GM04503 (cell line): ENCODE data around the gene ZCCHC10.
"Not testable (repeated sequence)": the region's sequence is repeated elsewhere in the genome, so short reads cannot be mapped to it uniquely, and the experiment has no call there.

Experiments
- DNase-seq: peaks from one replicate; pipeline ENCODE4 v3.0.0-alpha.2; 2012; ENCODE audit warnings: low read depth

ZCCHC10 gene

GRCh38 chr5:133025804-133026663 is at the start of gene ZCCHC10:
Gene ZCCHC10, minus strand, starts transcription at chr5:133026549. Its CDS starts 12 bp downstream, at chr5:133026537.
- no peak for DNase-seq

DNA sequence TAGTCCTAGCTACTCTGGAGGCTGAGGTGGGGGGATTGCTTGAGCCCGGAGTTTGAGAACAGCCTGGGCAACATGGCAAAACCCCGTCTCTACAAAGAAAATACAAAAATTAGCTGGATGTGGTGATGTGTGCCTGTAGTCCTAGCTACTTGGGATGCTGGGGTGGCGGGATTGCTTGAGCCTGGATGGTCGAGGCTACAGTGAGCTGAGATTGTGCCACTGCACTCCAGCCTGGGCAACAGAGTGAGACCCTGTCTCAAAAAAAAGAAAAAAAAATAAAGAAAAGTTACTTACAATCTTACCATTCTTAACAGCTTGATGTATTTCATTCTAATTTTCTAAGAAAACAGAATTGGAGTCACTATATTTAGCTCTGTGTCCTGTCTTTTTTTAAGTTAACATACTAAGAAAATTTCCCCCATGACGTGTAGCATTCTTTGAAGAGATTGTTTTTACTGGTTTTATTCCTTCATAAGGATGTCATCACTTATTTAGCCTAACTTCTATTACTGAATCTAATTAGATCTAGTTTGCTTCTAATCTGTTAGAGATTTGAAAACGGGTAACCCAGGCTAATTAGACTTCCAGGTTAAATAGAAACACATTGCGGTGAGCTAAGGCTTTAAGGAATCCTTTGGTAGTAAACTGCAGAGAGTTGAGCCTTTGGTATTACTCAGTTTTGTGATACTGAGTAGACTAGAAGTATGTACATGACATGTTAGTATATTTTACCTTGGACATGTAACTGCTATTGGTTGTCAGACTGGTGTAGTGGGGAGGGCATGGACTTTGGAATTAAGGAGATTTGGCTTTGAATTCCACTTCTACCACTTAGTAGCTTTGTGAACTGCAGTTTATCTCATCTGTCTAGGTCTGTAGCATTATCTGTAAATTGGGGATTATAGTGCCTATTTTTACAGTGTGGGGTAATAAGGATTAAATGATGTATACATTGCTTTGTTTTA is 49.5 kb upstream of the ZCCHC10 start:
- peak; percentile 44 for DNase-seq

DNA sequence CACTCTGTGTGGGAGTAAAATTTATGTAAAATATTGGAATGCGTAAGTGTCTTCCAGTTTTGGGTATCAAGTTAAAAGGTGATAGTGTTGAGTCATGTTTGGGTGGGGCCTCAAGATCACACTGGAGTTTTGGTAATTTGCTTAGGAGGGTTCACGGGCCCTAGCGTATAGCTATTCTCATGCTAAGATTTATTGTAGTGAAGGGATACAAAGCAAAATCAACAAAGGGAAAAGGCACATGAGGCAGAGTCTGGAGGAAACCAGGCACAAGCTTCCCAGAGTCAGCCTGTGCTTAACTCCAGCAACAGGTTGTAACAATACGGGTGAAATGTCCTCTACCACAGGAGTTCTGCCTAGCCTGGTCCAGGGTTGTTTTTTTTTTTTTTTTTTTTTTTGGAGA is 45.7 kb upstream of the ZCCHC10 start:
- DNase-seq = no peak

DNA sequence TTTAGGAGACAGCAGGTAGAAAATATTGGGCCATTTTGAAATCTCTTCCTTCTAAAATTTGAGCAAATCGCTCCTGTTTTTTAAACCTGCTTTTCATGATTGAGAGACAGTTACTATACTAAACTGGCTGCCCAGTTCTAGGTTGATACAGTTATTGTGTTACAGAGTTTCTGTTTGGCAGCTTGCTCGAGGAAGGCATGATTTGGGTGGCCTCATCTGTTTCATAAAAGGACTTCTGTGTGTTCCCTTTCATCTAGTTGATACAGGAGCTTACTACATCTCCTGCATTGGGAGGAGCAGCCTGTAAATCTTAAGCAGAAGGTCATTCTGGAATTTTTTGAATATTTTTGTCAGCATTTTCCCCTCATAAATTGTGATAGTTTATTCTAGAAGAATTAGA is 39.7 kb upstream of the ZCCHC10 start:
- no peak for DNase-seq

DNA sequence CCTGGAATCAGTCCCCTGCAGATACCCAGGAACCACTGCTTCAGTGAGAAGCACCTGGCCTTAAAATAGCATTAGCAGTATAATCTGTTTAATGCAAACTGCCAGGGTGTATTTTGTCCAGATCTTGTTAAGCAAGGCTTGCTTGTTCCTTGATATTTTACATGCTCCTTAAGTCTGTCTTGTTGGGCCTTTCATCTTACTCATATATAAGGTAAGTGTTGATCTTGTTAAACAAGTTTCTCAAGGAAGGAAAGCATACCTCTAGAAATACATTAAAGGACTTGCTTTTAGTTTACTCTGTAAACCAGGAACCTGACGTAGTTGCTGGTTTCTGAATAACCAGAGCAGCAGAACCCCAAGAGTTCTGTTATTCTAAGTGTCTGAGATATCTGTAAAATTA is 39.1 kb upstream of the ZCCHC10 start:
- no peak for DNase-seq

DNA sequence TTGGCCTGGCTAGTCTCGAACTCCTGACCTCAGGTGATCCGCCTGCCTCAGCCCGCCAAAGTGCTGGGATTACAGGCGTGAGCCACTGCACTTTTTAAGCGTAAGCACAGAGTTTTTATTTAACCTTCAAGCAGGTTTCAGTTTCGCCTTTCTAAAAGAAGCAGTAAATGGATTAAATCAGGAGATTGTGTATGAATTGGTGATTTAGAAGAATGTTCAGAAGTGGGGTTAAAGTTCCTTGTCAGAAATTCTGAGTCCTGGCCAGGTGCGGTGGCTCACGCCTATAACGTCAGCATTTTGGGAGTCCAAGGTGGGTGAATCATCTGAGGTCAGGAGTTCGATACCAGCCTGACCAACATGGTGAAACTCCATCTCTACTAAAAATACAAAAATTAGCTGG is 37.6 kb upstream of the ZCCHC10 start:
- DNase-seq = no peak

DNA sequence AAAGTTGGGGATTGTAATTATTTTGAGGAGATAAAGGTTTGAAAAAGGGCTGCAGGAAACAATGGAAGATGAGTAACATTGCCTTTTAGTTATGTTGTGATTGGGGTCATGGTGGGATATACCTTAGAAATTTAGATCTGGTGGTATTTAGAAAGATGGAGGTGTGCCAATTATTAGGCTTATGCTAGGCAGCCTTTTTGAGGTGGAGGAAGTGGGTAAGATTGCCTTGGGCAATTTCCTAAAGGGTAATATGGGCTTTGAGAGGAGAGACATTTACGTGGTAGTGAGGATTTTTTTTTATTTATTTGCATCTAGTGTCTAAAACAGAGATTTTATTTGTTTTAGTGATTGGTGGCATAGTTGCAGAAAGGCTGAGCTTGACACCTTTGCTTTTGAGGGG is 35.9 kb upstream of the ZCCHC10 start:
- DNase-seq = no peak

DNA sequence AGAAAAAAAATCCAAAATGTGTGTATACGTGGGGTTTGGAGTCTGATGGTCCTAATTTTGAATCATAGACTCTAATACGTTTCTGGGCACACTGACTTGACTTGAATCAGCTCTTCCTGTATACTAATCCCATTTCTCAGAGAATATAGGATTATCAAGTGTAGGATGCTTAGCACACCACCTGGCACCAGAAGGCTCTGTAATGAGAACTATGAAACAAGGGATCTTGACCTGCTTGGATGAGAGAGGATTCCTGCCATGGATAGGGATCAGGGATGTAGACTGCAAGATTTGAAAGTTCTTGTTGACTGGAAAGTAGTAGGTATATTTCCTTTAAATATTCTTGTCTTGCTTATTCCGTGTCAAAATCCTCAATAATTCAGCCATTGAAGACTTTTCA is 33.3 kb upstream of the ZCCHC10 start:
- DNase-seq = no peak

GRCh38 chr5:133056891-133057290 is 30.5 kb upstream of the ZCCHC10 start:
- DNase-seq = no peak

DNA sequence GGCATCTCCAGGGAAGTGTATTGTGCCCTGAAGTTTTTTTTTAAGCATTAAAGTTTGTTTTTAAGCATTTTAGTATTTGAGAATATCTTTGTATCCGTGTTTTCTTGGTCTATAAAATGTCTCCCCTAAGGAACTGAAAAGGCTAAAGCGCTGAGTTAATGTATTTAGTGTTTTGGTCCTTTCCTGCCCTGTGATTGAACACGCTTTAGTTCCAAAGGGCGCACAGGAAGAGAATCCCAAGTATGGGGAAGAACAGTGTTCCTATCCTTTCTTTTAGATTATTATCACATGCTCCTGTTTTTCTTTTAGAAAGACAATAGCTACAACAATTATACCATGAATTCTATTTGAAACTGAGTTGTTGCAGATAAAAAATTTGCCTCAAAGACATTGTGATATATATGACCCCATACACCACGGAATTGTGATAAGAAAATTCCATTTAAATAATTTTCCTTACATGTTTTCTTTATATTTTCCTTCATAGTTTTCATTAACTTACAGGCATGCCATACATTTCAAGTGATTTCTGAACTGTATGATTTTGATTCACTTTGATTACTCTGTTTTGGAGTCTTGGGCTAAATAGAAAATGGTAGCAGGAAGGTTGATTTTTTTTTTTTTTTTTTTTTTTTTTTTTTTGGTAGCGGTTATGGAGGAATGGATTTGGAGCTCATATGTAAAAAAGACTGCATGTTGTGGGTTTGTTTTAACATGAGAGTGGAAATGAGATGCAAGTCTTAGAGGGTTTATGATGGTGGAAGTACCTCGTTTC is 28.5 kb upstream of the ZCCHC10 start:
- DNase-seq = no peak

DNA sequence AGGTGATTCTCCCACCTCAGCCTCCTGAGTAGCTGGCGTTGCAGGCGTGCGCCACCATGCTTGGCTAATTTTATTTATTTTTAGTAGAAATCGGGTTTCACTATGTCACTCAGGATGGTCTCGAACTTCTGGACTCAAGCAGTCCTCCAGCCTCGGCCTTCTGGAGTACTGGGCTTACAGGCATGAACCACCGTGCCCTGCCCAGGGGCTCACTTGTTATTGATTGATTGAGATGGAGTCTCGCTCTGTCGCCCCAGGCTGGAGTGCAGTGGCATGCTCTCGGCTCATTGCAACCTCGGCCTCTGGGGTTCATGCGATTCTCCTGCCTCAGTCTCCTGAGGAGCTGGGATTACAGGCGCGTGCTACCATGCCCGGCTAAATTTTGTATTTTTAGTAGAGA is 27.1 kb upstream of the ZCCHC10 start:
- DNase-seq = no peak

DNA sequence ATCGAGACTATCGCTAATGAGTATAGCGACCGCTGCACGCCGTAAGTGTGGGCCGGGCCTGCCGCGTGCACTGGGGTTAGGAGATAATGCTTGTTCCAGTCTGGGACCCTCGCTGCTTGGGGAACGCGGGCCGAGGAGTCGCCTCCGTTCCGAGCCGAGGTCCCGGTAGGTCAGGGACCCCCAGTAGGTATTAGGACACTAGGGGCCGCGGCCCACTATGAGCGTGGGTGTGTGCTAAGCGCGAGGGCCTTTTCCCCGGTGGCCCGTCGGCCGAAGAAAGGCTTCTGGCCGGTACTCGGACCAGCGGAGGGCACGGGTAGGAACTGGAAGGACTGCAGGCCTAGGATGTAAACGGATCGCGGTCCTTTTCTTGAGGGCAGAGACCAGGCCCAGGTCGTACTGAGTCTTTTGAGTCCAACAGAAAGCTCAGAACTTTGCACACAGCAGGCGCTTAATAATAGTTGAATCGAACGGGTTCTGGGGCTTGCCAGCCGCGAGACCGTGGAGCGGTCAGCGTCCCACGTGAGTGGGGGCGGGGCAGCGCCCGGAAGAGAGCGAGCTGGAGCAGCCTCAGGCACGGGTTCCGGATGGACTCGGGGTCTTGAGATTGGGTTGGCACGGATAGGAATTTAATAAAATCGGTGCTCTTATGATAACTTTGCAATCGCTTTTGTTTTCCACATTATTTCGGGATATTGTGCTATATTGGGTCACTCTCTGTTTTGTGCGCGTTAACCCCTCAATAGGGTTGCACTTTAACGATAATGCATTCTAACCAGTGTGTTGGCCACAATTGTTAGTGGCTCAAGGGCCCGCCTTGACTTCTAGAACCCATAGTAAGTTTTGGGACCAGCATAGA is 26.2 kb upstream of the ZCCHC10 start:
- DNase-seq = peak; percentile 7

DNA sequence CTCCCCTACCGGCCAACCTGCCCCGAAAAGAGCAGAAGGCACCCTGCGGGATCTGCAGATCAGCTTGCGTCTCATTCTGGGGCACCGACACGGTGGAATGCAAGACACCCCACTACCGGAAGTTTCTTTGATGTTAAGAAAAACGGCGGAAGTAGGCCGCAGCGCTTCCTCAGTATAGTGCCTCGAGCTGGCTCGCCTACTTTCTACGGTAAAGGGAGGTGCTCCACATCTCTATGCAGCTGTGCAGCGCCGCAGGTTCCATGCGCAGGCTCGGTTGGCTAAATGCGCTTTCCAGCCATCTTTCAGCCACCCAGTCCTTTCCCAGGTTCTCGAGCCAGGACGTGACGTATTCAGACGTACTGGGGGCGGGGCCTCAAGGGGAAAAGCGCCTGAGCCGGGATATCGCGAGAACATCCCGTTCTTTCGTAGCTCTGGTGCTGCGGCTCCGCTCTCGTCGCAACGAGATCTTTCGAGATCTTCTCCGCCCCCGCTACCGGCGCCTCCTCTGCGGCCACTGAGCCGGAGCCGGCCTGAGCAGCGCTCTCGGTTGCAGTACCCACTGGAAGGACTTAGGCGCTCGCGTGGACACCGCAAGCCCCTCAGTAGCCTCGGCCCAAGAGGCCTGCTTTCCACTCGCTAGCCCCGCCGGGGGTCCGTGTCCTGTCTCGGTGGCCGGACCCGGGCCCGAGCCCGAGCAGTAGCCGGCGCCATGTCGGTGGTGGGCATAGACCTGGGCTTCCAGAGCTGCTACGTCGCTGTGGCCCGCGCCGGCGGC is 25.4 kb upstream of the ZCCHC10 start, which contains the start of gene HSPA4:
TSS of gene HSPA4 (plus strand) at position 472 of the 775 bp plus-strand sequence. CDS start at position 710, 238 bp downstream.
- DNase-seq = peak; percentile 84

DNA sequence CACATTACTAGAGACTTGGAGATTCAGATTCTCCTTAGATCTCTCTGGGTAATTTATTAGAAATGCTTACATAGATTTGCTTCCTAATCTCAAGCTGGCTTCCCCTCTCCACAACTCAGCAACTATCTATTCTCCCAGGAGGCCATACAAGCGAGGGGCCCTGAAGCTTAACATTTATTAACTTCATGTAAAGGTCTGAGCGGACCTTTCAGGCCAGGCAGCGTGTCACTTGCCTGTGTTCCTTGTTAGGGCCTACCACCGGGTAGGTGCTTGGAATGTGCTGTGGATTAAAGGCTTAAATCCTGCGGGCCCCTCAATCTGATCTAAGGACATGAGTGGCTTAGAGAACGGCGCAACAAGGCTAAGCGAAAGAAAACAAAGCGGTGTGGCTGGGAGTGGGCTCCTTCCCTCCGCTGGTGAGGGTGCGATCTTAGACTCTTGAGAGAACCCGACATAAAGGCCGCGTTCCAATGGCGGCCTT is 24.8 kb upstream of the ZCCHC10 start:
- peak; percentile 11 for DNase-seq

DNA sequence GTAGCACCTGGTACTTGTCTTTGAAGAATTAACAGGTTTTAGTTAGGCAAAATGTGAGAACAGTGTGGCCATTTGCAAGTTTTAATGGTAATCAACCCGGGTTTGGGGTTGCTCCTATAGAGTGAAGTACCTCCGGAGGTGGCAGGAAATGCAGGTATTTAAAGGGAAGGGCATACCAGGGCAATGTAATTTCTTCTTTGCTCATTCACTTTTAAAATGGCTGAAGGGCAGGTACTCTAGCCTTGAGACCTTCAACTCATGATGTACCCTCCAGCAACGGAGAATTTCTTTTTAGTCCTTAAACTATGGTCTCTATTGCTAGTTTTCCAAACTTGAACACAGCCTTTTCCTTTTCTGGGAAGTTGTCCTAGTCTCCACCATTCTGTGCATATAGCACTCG is 24.2 kb upstream of the ZCCHC10 start:
- DNase-seq = no peak

DNA sequence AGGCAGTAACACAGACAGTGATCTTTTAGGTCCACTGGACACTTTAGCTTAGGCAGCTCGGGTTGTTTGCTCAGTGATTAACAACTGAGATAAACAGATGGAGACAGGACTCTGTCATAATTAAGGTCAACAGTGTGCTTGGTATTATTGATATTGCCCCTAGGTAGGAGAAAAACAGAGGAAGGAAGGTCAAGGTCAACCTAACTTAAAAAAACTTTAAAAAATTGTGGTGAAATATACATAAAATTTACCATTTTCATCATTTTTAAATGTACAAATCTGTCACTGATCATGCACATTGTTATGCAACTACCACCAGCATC is 23.3 kb upstream of the ZCCHC10 start:
- no peak for DNase-seq

- no peak for DNase-seq
Observed at GRCh38 chr5:133048993-133049725, 22.8 kb upstream of the ZCCHC10 start.

DNA sequence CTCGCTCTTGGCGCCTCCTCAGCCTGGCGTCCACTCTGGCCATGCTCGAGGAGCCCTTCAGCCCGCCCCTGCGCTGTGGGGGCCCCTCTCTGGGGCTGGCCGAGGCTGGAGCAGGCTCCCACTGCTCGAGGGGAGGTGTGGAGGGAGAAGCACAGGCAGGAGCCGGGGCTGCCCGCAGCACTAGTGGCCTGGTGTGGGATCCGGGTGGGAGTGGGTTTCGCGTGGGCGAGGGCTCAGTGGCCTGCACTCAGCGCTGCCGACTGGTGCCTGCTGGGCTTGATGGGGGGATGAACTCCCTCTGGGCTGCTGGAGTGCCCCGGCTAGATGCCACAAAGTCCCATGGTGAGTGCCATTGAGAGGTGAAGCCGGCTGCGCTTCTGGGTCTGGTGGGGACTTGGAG is 21.1 kb upstream of the ZCCHC10 start:
- DNase-seq = no peak

- DNase-seq = not testable (repeated sequence)
Observed at GRCh38 chr5:133046560-133046959, 20.2 kb upstream of the ZCCHC10 start.

- no peak for DNase-seq
Observed at GRCh38 chr5:133041910-133042309, 15.6 kb upstream of the ZCCHC10 start.
